Measurements from ENCODE around the gene ASTN2.

DNA sequence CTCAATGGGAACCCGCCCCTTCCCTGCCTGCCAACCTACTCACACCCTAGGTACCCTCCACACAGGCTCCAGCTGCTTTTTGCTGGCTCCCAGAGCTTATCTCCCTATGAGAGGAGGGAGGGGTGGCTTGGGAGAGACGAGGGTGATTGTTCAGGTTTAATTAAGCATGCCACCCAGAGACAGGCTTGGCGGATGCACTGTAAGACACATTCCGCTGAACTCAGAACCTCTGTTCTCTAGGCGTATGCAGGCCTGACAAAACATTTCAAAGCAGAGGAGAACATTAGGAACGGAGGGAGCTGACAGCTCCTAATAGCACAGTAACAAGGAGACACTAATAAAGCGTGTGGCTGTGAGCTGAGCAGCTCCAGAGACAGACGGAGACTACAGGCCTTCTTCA lies 647.6 kb downstream of the ASTN2 start:
- TF ChIP-seq CTCF (conservative IDR thresholded peaks at IDR 0.05; ENCODE audit: low read depth in 2 of 2) (no peak), POLR2AphosphoS5 (IDR thresholded peaks at IDR 0.05; ENCODE audit: low read depth) (no peak), JUNB (IDR thresholded peaks at IDR 0.05; ENCODE audit: unreplicated experiment) (no peak), EZH2 (IDR thresholded peaks at IDR 0.05; ENCODE audit: low read depth, unreplicated experiment) (no peak)

Data from GM23338 (cell line).